ENCODE results near the gene ARHGAP25. TPM values are rescaled to one million over a fixed set of nuclear protein-coding genes. Genes with fewer than 3 reads are reported as not detected.
A peak's percentile ranks its signal among the peaks of the same experiment; 100 is the strongest.

ARHGAP25 gene
- polyA plus RNA-seq, 3 donors: 20.8 to 56.8 (median 36.3) TPM

GRCh38 chr2:68706637-68707036 is 28.0 kb upstream of the ARHGAP25 start:
- 93% methylated on average over 3 of the region's 3 CpGs for WGBS (ENCODE audit: insufficient coverage)
- H3K4me1 ChIP-seq (ENCODE audit: control insufficient read depth in 1 of 2, insufficient read depth in 2 of 2, low read length in 2 of 2): peaks cover 11 to 14% of the 10 kb centered on the region in 2 donors
- no peak for TF ChIP-seq CTCF (IDR thresholded peaks at IDR 0.05)
- no peak overlapping the region for H3K4me2 ChIP-seq (replicated peaks; ENCODE audit: extremely low read depth, low read length, poor library complexity, severe bottlenecking)
- H3K9me3 ChIP-seq (replicated peaks in 1 of 2; ENCODE audit: control insufficient read depth in 1 of 2, insufficient read depth in 1 of 2, low read length in 2 of 2): no peaks in the 10 kb centered on the region
- no peak overlapping the region for H3K9ac ChIP-seq (ENCODE audit: insufficient read depth, low read length, poor library complexity, severe bottlenecking)
- no peak overlapping the region for H3K27ac ChIP-seq (ENCODE audit: low read depth in 1 of 2, low read length in 2 of 2)
- DNase-seq: no peak
- Mint-ChIP-seq H3K36me3 (no peaks in the 10 kb centered on the region), H3K9me3 (no peaks in the 10 kb centered on the region), H3K27ac (peak overlapping the region in 1 of 7 donors; percentile 23), H3K4me3 (no peak overlapping the region), H3K27me3 (ENCODE audit: low read depth in 3 of 3) (peaks cover 0 to 2% (median 0%) of the 10 kb centered on the region in 3 donors), H3K4me1 (peaks cover 13% of the 10 kb centered on the region)
- intact Hi-C loops (cut with micrococcal nuclease): loop anchor here (5.0 to 10.0 kb wide), 4 partner anchors 36 to 221 kb away; no protein-coding TSS in a partner anchor
- no peaks in the 10 kb centered on the region for H3K79me2 ChIP-seq (ENCODE audit: insufficient read depth, low read length)
- H3K4me3 ChIP-seq (replicated peaks in 1 of 3; ENCODE audit: low read depth in 2 of 3, low read length in 3 of 3): no peak overlapping the region
- no peaks in the 10 kb centered on the region for H3K36me3 ChIP-seq (replicated peaks in 1 of 2; ENCODE audit: control insufficient read depth in 1 of 2, insufficient read depth in 2 of 2, low read length in 2 of 2)
- no peaks in the 10 kb centered on the region for H3K27me3 ChIP-seq (ENCODE audit: control insufficient read depth in 2 of 2, insufficient read depth in 2 of 2, low read length in 2 of 2)
- no peaks in the 10 kb centered on the region for H4K20me1 ChIP-seq (ENCODE audit: insufficient read depth, low read length)
- no peak overlapping the region for H2AFZ ChIP-seq (ENCODE audit: insufficient read depth, low read depth, low read length, poor library complexity, severe bottlenecking)

- H3K27ac ChIP-seq (ENCODE audit: low read depth in 1 of 2, low read length in 2 of 2): no peak overlapping the region
- no peak overlapping the region for H3K4me2 ChIP-seq (replicated peaks; ENCODE audit: extremely low read depth, low read length, poor library complexity, severe bottlenecking)
- Mint-ChIP-seq H3K27me3 (ENCODE audit: low read depth in 3 of 3) (peaks cover 0 to 2% (median 0%) of the 10 kb centered on the region in 3 donors), H3K4me1 (peaks cover 19% of the 10 kb centered on the region), H3K9me3 (no peaks in the 10 kb centered on the region), H3K36me3 (peaks cover 0 to 4% of the 10 kb centered on the region in 2 donors), H3K4me3 (no peak overlapping the region), H3K27ac (peak overlapping the region in 1 of 7 donors; percentile 54)
- H3K9ac ChIP-seq (ENCODE audit: insufficient read depth, low read length, poor library complexity, severe bottlenecking): no peak overlapping the region
- no peaks in the 10 kb centered on the region for H3K36me3 ChIP-seq (replicated peaks in 1 of 2; ENCODE audit: control insufficient read depth in 1 of 2, insufficient read depth in 2 of 2, low read length in 2 of 2)
- H2AFZ ChIP-seq (ENCODE audit: insufficient read depth, low read depth, low read length, poor library complexity, severe bottlenecking): no peak overlapping the region
- H3K27me3 ChIP-seq (ENCODE audit: control insufficient read depth in 2 of 2, insufficient read depth in 2 of 2, low read length in 2 of 2): no peaks in the 10 kb centered on the region
- no peak for TF ChIP-seq CTCF (IDR thresholded peaks at IDR 0.05)
- peaks cover 11 to 14% of the 10 kb centered on the region in 2 donors for H3K4me1 ChIP-seq (ENCODE audit: control insufficient read depth in 1 of 2, insufficient read depth in 2 of 2, low read length in 2 of 2)
- 88% methylated on average over 1 of the region's 3 CpGs for WGBS (ENCODE audit: insufficient coverage)
- intact Hi-C loops (cut with micrococcal nuclease): loop anchor here (5.0 to 10.0 kb wide), 4 partner anchors 34 to 219 kb away; no protein-coding TSS in a partner anchor
- H3K79me2 ChIP-seq (ENCODE audit: insufficient read depth, low read length): no peaks in the 10 kb centered on the region
- no peak for DNase-seq
- no peaks in the 10 kb centered on the region for H4K20me1 ChIP-seq (ENCODE audit: insufficient read depth, low read length)
- no peak overlapping the region for H3K4me3 ChIP-seq (replicated peaks in 1 of 3; ENCODE audit: low read depth in 2 of 3, low read length in 3 of 3)
- H3K9me3 ChIP-seq (replicated peaks in 1 of 2; ENCODE audit: control insufficient read depth in 1 of 2, insufficient read depth in 1 of 2, low read length in 2 of 2): no peaks in the 10 kb centered on the region
Measured at GRCh38 chr2:68708629-68709028, 26.0 kb upstream of the ARHGAP25 start.

All from CD14-positive monocyte (primary cell).